NCI-H128 (cell line): Measurements from ENCODE around the gene SYT12.

Experiments used
- DNase-seq: peaks from one replicate; lab custom pipeline; 2025; ENCODE audit not compliant: unreplicated experiment; lab: John Stamatoyannopoulos, UW

SYT12 gene

GRCh38 chr11:67054836-67055523 is 32.0 kb downstream of the SYT12 start:
- DNase-seq: no peak

GRCh38 chr11:67055812-67056211 is 32.9 kb downstream of the SYT12 start:
- DNase-seq: no peak

DNA sequence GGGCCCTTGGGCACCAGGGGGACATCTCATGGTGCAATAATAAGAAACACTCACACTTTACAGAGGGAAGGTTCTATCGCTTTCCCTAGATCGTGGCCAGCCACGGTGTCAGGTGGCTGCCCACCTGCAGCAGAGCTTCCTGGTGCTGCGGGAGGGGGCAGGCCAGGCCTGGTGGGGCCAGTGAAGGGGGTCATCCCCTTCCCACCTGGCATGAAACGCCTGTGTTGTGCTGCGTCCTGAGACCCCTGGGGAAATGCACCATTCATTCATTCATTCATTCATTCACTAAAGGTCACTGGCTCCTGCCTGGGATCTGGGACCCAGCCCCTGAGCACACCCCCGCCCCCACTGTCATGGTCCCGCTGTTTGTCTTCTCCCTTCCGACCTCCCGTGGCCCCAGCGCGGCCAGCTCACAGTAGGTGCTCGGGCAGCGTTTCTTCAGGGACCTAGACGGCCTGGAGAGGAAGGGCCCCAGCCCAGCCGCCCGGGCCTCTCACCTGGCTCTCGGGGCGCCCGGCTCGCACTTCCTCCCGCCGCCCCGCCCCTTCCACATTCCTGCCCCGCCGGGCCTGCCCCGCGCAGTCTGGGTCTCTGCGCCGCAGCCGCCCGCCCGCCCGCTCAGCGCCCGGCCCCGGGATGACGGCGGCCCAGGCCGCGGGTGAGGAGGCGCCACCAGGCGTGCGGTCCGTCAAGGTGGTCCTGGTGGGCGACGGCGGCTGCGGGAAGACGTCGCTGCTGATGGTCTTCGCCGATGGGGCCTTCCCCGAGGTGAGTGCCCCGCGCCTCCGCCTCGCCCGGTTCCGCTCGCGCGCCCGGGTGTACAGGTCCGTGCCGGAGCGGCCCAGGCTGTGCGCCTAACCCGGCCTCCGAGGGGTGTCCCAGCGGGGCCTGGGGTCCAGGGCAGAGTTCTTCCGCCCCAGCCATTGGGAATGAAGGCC is 33.6 kb downstream of the SYT12 start, which contains the start of gene RHOD:
RHOD (plus strand) TSS at position 581 of the 938 bp plus-strand sequence; CDS start at position 637, 56 bp downstream.
- DNase-seq: no peak

DNA sequence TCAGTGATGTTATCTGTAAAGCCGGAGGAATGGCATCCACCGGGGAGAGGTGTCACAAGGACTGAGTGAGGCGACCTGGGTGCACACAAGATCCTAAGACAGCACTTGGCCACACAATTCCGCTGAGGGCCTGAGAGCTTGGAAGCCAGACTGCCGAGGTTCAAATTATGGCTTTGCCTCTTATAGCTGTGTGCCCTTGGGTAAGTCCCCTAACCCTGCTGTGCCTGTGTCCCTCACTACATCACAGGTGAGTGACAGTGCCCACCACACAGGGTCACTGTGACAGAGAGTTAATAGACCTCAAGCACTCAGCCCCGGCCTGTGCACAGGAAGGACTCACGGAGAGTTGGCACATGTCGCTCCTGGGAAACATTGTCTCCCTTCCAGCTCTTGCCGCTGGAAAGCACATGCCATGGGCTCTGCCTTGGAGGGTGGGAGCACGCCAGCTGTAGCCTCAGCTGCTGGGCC is 34.3 kb downstream of the SYT12 start:
- no peak for DNase-seq

- no peak for DNase-seq
These were observed 35.6 kb downstream of the SYT12 start for GRCh38 chr11:67058506-67058905.

DNA sequence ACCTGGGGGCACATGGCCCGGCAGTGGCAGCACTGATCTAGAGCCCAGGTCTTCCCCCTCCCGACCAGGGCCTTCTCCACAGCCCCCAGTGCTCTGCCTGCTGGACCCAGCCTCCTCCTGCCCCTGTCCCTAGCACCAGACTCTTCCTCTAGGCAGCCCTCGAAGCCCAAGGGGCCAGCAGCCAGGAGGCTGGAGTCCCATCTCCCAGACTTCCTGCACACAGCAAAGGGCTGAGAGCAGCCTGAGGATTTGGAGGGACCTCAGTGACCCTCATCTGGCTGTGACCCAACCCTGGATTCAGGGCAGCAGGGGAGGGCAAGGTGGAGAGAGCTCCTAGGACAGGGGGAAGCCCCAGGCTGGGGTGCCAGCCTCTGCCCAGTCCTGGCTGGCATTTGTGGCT is 36.7 kb downstream of the SYT12 start:
- no peak for DNase-seq

DNA sequence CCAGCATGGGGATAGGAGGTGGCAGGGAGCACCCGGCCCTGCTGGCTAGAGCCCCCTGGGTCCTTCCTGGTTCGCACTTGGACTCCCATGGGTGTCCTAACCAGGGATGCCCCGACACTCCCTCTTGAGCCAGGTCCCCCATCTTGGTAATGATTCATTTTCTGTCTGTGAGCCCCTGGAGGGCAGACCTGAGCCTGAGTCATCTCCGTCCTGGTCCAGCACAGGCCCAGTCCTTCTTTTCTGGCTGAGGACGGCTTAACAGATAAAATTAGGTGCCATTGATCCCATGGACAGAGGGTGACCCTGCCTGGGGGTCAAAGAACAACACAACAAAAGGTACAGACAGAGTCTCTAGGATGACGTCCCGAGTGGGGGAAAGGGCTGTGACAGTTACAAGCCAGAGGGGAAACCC is 37.2 kb downstream of the SYT12 start:
- DNase-seq: no peak

DNA sequence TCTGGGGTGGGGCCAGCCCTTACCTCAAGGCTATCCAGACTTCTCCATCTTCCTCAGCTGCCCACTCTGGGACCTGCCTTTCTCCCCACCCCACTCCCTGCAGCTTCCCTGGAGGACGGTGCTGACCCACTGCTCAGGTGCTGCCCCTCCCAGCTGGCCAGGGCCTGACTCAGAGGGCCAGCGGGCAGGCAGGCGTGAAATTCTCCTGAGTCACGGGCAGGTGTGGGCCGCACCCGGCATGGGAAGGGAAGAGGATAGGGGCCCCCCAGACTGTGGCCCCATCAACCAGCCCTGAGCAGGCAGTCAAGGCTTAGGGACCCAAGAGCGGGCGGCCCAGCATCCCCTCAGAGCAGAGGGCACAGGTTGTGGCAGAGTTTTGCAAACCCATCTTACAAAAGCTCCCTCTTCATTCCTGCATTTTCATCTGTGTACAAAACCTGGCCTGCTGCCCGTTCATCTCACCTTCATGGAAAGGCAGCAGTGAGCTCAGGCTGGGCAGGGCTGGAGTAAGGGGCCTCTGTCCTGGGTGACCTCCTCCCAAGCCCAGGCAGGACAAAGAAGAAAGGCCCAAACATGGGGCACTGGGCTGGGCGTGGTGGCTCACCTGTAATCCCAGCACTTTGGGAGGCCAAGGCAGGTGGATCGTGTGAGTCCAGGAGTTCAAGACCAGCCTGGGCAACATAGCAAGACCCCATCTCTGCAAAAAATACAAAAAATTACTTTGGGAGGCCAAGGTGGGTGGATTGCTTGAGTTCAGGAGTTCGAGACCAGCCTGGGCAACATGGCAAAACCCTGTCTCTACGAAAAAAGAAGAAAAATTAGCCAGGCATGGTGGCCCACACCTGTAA is 39.8 kb downstream of the SYT12 start:
- DNase-seq: no peak

DNA sequence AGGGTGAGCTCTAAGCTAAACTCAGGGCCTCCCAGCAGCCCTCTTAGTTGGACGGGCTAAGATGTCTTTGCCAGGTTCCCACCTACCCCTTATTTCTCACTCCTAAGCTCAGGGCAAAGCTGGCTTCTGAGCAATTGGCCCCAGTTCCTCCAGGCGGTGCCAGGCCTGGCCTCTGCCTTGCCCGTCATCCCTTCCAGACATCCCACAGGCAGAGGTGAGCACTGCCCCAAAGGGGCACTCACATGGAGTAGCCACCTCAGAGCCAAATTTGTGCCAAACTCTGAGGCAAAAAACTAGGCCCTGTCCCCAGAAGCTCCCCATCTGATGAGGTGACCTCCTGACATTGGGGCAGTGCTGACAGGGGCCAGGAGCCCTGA is 43.4 kb downstream of the SYT12 start:
- DNase-seq: no peak

GRCh38 chr11:67071420-67072284 is 48.7 kb downstream of the SYT12 start:
- no peak for DNase-seq

- DNase-seq: no peak
These were observed 49.4 kb downstream of the SYT12 start for GRCh38 chr11:67072295-67072694.

GRCh38 chr11:67073908-67074307 is 51.0 kb downstream of the SYT12 start:
- no peak for DNase-seq

DNA sequence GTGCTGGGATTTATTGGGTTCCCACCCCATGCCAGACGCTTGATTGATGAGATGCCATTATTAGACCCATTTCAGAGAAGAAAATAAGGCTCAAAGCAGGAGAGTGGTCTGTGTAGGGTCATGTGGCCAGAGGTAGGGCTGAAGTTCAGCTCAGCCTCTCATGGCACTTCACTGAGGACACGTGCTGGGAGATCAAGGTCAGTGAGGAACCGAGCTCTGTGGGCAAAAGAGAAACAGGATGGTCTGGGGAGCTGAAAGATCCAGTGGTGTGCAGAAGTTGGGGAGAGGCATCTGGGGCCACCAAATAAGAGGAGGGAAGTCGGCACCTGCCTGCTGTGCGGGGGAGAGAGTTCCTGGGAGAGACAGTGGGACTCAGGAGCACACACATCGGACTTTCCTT is 53.3 kb downstream of the SYT12 start:
- no peak for DNase-seq

GRCh38 chr11:67079065-67079705 is 56.3 kb downstream of the SYT12 start:
- DNase-seq: no peak

GRCh38 chr11:67082071-67082791 is 59.3 kb downstream of the SYT12 start:
- no peak for DNase-seq

- no peak for DNase-seq
These were observed 60.9 kb downstream of the SYT12 start for GRCh38 chr11:67083786-67084366.

- DNase-seq: no peak
These were observed 62.7 kb downstream of the SYT12 start for GRCh38 chr11:67085617-67086016.

DNA sequence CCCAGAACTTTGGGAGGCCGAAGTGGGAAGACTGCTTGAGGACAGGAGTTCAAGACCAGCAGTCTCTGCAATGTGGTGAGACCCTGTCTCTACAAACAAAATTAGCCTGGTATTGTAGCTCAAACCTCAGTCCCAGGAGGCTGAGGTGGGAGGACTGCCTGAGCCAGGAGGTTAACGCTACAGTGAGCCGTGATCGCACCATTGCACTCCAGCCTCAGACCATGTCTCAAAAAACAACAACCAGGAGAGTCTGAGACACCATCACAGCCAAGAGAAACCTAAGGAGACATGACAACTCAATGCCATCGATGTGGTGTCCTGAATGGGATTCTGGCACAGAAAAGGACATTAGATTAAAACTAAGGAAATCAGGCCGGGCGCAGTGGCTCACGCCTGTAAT is 67.8 kb downstream of the SYT12 start:
- DNase-seq: no peak

GRCh38 chr11:67095214-67095507 is 72.2 kb downstream of the SYT12 start:
- no peak for DNase-seq
